SK-N-SH treated with all-trans-retinoic acid at 6 μM for 48 hours (cell line): ENCODE data around the gene EPB41L1.

Experiments
- BACH2 ChIP-seq: fragments of 250-450 bp; sonication (Bioruptor Pico); IDR thresholded peaks from 2 replicates; pipeline ENCODE4 v1.9.0; 2021; ENCODE audit warnings: mild to moderate bottlenecking, borderline replicate concordance
- CSDC2 ChIP-seq: fragments of 250-450 bp; sonication (Bioruptor Pico); IDR thresholded peaks from 2 replicates; pipeline ENCODE4 v1.5.0; 2020; ENCODE audit warnings: mild to moderate bottlenecking, moderate library complexity
- ESRRG ChIP-seq: fragments of 250-450 bp; sonication (Bioruptor Pico); IDR thresholded peaks from 2 replicates; pipeline ENCODE4 v1.6.1; 2021; ENCODE audit warnings: mild to moderate bottlenecking
- OSR1 ChIP-seq: fragments of 250-450 bp; sonication (Bioruptor Pico); IDR thresholded peaks from 2 replicates; pipeline ENCODE4 v1.8.0; 2022; ENCODE audit warnings: moderate library complexity, mild to moderate bottlenecking, inconsistent platforms
- RARB ChIP-seq: fragments of 250-450 bp; sonication (Bioruptor Pico); IDR thresholded peaks from 2 replicates; pipeline ENCODE4 v1.8.0; 2021; ENCODE audit warnings: mild to moderate bottlenecking, moderate library complexity
- SNAI2 ChIP-seq: fragments of 250-450 bp; sonication (Bioruptor Pico); IDR thresholded peaks from 2 replicates; pipeline ENCODE4 v1.5.0; 2020; ENCODE audit warnings: mild to moderate bottlenecking, moderate library complexity
- TCF4 ChIP-seq: fragments of 250-450 bp; sonication (Bioruptor Pico); IDR thresholded peaks from 2 replicates; pipeline ENCODE4 v1.8.0; 2021; ENCODE audit warnings: mild to moderate bottlenecking, moderate library complexity, borderline replicate concordance
- TOX ChIP-seq: fragments of 250-450 bp; sonication (Bioruptor Pico); IDR thresholded peaks from 2 replicates; pipeline ENCODE4 v1.8.0; 2021; ENCODE audit warnings: mild to moderate bottlenecking, moderate library complexity, borderline replicate concordance
- ZFP3 ChIP-seq: fragments of 250-450 bp; sonication (Bioruptor Pico); IDR thresholded peaks from 2 replicates; pipeline ENCODE4 v1.5.0; 2020; ENCODE audit warnings: mild to moderate bottlenecking, moderate library complexity
- ZNF70 ChIP-seq: fragments of 450-650 bp; formaldehyde crosslinking; IDR thresholded peaks from 2 replicates; pipeline ENCODE4 v1.5.0; 2020; ENCODE audit warnings: mild to moderate bottlenecking, moderate library complexity
- TF ChIP-seq, protein P1 (sequence below): fragments of 250-450 bp; sonication (Bioruptor Pico); IDR thresholded peaks from 2 replicates; pipeline ENCODE4 v1.8.0; 2020; ENCODE audit warnings: mild to moderate bottlenecking, moderate library complexity, borderline replicate concordance
- TF ChIP-seq, protein P2 (sequence below): fragments of 250-450 bp; sonication (Bioruptor Pico); IDR thresholded peaks from 2 replicates; pipeline ENCODE4 v1.8.0; 2021; ENCODE audit warnings: low read depth, mild to moderate bottlenecking, moderate library complexity, borderline replicate concordance
- TF ChIP-seq, protein P3 (sequence below): fragments of 250-450 bp; sonication (Bioruptor Pico); IDR thresholded peaks from 2 replicates; pipeline ENCODE4 v1.5.1; 2020; ENCODE audit warnings: low read depth, mild to moderate bottlenecking, moderate library complexity

DNA sequence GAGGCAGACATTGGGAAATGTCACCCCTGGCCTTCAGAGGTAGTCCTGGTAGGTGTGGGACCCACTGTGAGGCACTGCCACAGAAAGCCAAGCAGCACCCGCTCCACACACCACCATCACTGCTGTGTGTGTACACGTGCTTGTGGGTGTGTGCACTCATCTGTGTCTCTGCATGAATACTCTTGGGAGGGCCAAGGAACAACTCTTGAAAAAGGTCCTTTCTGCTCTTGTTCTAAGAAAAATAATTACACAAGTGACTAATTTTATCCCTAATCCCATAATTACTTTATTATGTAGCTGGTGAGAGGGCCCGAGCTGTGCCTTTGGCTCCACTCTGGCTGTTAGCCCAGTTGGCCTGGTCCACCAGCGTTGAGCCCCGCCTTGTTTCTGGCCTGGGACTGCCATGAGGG, 21.7 kb upstream of the EPB41L1 start:
- TF ChIP-seq TCF4 (no peak), ZNF70 (CRISPR knock-in tag) (no peak), TOX (CRISPR knock-in tag) (no peak), BACH2 (CRISPR knock-in tag) (no peak), RARB (CRISPR knock-in tag) (no peak), ZFP3 (CRISPR knock-in tag) (no peak), ESRRG (CRISPR knock-in tag) (no peak), OSR1 (CRISPR knock-in tag) (no peak), CSDC2 (CRISPR knock-in tag) (no peak), SNAI2 (CRISPR knock-in tag) (no peak)
- TF ChIP-seq, protein P1, sequence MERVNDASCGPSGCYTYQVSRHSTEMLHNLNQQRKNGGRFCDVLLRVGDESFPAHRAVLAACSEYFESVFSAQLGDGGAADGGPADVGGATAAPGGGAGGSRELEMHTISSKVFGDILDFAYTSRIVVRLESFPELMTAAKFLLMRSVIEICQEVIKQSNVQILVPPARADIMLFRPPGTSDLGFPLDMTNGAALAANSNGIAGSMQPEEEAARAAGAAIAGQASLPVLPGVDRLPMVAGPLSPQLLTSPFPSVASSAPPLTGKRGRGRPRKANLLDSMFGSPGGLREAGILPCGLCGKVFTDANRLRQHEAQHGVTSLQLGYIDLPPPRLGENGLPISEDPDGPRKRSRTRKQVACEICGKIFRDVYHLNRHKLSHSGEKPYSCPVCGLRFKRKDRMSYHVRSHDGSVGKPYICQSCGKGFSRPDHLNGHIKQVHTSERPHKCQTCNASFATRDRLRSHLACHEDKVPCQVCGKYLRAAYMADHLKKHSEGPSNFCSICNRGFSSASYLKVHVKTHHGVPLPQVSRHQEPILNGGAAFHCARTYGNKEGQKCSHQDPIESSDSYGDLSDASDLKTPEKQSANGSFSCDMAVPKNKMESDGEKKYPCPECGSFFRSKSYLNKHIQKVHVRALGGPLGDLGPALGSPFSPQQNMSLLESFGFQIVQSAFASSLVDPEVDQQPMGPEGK (CRISPR knock-in tag) = no peak
- TF ChIP-seq, protein P2, sequence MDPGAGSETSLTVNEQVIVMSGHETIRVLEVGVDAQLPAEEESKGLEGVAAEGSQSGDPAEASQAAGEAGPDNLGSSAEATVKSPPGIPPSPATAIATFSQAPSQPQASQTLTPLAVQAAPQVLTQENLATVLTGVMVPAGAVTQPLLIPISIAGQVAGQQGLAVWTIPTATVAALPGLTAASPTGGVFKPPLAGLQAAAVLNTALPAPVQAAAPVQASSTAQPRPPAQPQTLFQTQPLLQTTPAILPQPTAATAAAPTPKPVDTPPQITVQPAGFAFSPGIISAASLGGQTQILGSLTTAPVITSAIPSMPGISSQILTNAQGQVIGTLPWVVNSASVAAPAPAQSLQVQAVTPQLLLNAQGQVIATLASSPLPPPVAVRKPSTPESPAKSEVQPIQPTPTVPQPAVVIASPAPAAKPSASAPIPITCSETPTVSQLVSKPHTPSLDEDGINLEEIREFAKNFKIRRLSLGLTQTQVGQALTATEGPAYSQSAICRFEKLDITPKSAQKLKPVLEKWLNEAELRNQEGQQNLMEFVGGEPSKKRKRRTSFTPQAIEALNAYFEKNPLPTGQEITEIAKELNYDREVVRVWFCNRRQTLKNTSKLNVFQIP (CRISPR knock-in tag) = no peak
- TF ChIP-seq, protein P3, sequence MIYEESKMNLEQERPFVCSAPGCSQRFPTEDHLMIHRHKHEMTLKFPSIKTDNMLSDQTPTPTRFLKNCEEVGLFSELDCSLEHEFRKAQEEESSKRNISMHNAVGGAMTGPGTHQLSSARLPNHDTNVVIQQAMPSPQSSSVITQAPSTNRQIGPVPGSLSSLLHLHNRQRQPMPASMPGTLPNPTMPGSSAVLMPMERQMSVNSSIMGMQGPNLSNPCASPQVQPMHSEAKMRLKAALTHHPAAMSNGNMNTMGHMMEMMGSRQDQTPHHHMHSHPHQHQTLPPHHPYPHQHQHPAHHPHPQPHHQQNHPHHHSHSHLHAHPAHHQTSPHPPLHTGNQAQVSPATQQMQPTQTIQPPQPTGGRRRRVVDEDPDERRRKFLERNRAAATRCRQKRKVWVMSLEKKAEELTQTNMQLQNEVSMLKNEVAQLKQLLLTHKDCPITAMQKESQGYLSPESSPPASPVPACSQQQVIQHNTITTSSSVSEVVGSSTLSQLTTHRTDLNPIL (CRISPR knock-in tag) = no peak
